Measurements from ENCODE around the gene SMIM22. TPM values are rescaled to one million over a fixed set of nuclear protein-coding genes. Genes with fewer than 3 reads are reported as not detected.
A peak's percentile ranks its signal among the peaks of the same experiment; 100 is the strongest.
"Not testable (repeated sequence)": the region's sequence is repeated elsewhere in the genome, so short reads cannot be mapped to it uniquely, and the experiment has no call there.

Gene SMIM22
- total and polyA plus RNA-seq, 4 donors, result 26.8 to 324 (median 97.0) TPM

GRCh38 chr16:4780235-4780634, 14.9 kb upstream of the SMIM22 start:
- ATAC-seq (ENCODE audit: insufficient read depth, low FRiP score), result no peak
- WGBS, 2 donors, result 91 to 92% methylated on average over 4 of the region's 4 CpGs

GRCh38 chr16:4783251-4783950, 11.8 kb upstream of the SMIM22 start:
- DNase-seq (peak in 1 of 3 donors; percentile 5), ATAC-seq (ENCODE audit: insufficient read depth, low FRiP score) (no peak)
- 88 to 95% methylated on average over 24 to 25 of the region's 25 CpGs for WGBS, 2 donors
- Histone ChIP-seq H3K4me1 (ENCODE audit: control insufficient read depth in 5 of 5, insufficient read depth in 5 of 5, low read length in 5 of 5) (no peaks in the 10 kb centered on the region), H3K4me3 (no peak overlapping the region), H3K9me3 (ENCODE audit: control insufficient read depth in 4 of 4, insufficient read depth in 3 of 4, low read length in 3 of 4) (no peaks in the 10 kb centered on the region), H3K9ac (ENCODE audit: insufficient read depth in 1 of 2, low read length in 2 of 2) (no peak overlapping the region), H3K27ac (ENCODE audit: low read depth in 1 of 2, low read length in 1 of 2) (no peak overlapping the region), H3K36me3 (ENCODE audit: control insufficient read depth in 4 of 4, insufficient read depth in 4 of 4, low read length in 4 of 4) (no peaks in the 10 kb centered on the region), H3K27me3 (ENCODE audit: control insufficient read depth in 3 of 3, insufficient read depth in 3 of 3, low read length in 2 of 3) (no peaks in the 10 kb centered on the region)
- TF ChIP-seq CTCF (IDR thresholded peaks at IDR 0.05; ENCODE audit: control extremely low read depth, extremely low read depth), result no peak

More at GRCh38 chr16:4780235-4780634, 14.9 kb upstream of the SMIM22 start:
- H3K27me3 ChIP-seq (ENCODE audit: control insufficient read depth in 3 of 3, insufficient read depth in 3 of 3, low read length in 2 of 3), result no peaks in the 10 kb centered on the region
- H3K36me3 ChIP-seq (ENCODE audit: control insufficient read depth in 4 of 4, insufficient read depth in 4 of 4, low read length in 4 of 4), result no peaks in the 10 kb centered on the region
- H3K4me1 ChIP-seq (ENCODE audit: control insufficient read depth in 5 of 5, insufficient read depth in 5 of 5, low read length in 5 of 5), result no peaks in the 10 kb centered on the region
- H3K27ac ChIP-seq (ENCODE audit: low read depth in 1 of 2, low read length in 1 of 2), result no peak overlapping the region
- DNase-seq, result no peak
- no peaks in the 10 kb centered on the region for H3K9me3 ChIP-seq (ENCODE audit: control insufficient read depth in 4 of 4, insufficient read depth in 3 of 4, low read length in 3 of 4)
- H3K4me3 ChIP-seq, result no peak overlapping the region
- TF ChIP-seq CTCF (IDR thresholded peaks at IDR 0.05; ENCODE audit: control extremely low read depth, extremely low read depth), result no peak
- H3K9ac ChIP-seq (ENCODE audit: insufficient read depth in 1 of 2, low read length in 2 of 2), result no peak overlapping the region

GRCh38 chr16:4783951-4784336, 11.2 kb upstream of the SMIM22 start:
- TF ChIP-seq CTCF (IDR thresholded peaks at IDR 0.05; ENCODE audit: control extremely low read depth, extremely low read depth), result no peak
- Histone ChIP-seq H3K9ac (ENCODE audit: insufficient read depth in 1 of 2, low read length in 2 of 2) (no peak overlapping the region), H3K36me3 (ENCODE audit: control insufficient read depth in 4 of 4, insufficient read depth in 4 of 4, low read length in 4 of 4) (no peaks in the 10 kb centered on the region), H3K4me1 (ENCODE audit: control insufficient read depth in 5 of 5, insufficient read depth in 5 of 5, low read length in 5 of 5) (no peaks in the 10 kb centered on the region), H3K4me3 (no peak overlapping the region), H3K9me3 (ENCODE audit: control insufficient read depth in 4 of 4, insufficient read depth in 3 of 4, low read length in 3 of 4) (no peaks in the 10 kb centered on the region), H3K27ac (ENCODE audit: low read depth in 1 of 2, low read length in 1 of 2) (no peak overlapping the region), H3K27me3 (ENCODE audit: control insufficient read depth in 3 of 3, insufficient read depth in 3 of 3, low read length in 2 of 3) (no peaks in the 10 kb centered on the region)
- DNase-seq, result peak in 1 of 3 donors; percentile 2
- ATAC-seq (ENCODE audit: insufficient read depth, low FRiP score), result no peak
- 78 to 85% methylated on average over 15 to 16 of the region's 16 CpGs for WGBS, 2 donors

- WGBS, 2 donors, result 89 to 91% methylated on average over 14 of the region's 14 CpGs
- not testable (repeated sequence) for DNase-seq; H3K9me3 ChIP-seq (ENCODE audit: control insufficient read depth in 4 of 4, insufficient read depth in 3 of 4, low read length in 3 of 4); ATAC-seq (ENCODE audit: insufficient read depth, low FRiP score); H3K9ac ChIP-seq (ENCODE audit: insufficient read depth in 1 of 2, low read length in 2 of 2); H3K4me1 ChIP-seq (ENCODE audit: control insufficient read depth in 5 of 5, insufficient read depth in 5 of 5, low read length in 5 of 5); H3K27me3 ChIP-seq (ENCODE audit: control insufficient read depth in 3 of 3, insufficient read depth in 3 of 3, low read length in 2 of 3); H3K36me3 ChIP-seq (ENCODE audit: control insufficient read depth in 4 of 4, insufficient read depth in 4 of 4, low read length in 4 of 4); H3K4me3 ChIP-seq; H3K27ac ChIP-seq (ENCODE audit: low read depth in 1 of 2, low read length in 1 of 2)
Observed at GRCh38 chr16:4784444-4784987, 10.7 kb upstream of the SMIM22 start.

Data from lung (tissue), 12 donors.